HG03432 (cell line): ENCODE data around the gene SEC16A.

Source experiments
- ATAC-seq: cut with Tn5 transposase; IDR thresholded peaks from one replicate; pipeline ENCODE4 v1.9.1; 2021; ENCODE audit warnings: mild to moderate bottlenecking, moderate library complexity; ENCODE audit not compliant: unreplicated experiment

SEC16A gene

GRCh38 chr9:136482793-136483588, at the start of gene SEC16A:
Gene SEC16A, minus strand, starts transcription at chr9:136483040. Its CDS starts 5,425 bp downstream, at chr9:136477615.
- ATAC-seq, result peak; percentile 64

GRCh38 chr9:136531904-136532798, 49.3 kb upstream of the SEC16A start:
- ATAC-seq, result no peak

- no peak for ATAC-seq
These were observed 48.5 kb upstream of the SEC16A start for GRCh38 chr9:136531186-136531903.

GRCh38 chr9:136530461-136531089, 47.7 kb upstream of the SEC16A start:
- ATAC-seq, result no peak

GRCh38 chr9:136529516-136530460, 46.9 kb upstream of the SEC16A start:
- no peak for ATAC-seq

GRCh38 chr9:136528716-136529341, 46.0 kb upstream of the SEC16A start:
- no peak for ATAC-seq

- no peak for ATAC-seq
These were observed 45.2 kb upstream of the SEC16A start for GRCh38 chr9:136527721-136528710.

- no peak for ATAC-seq
These were observed 44.3 kb upstream of the SEC16A start for GRCh38 chr9:136527131-136527530.

- no peak for ATAC-seq
These were observed 43.8 kb upstream of the SEC16A start for GRCh38 chr9:136526625-136527066.

GRCh38 chr9:136525841-136526499, 43.1 kb upstream of the SEC16A start:
- no peak for ATAC-seq

- ATAC-seq, result no peak
These were observed 42.4 kb upstream of the SEC16A start for GRCh38 chr9:136525207-136525606.

GRCh38 chr9:136522314-136523237, 39.7 kb upstream of the SEC16A start:
- ATAC-seq, result no peak

GRCh38 chr9:136521537-136521936, 38.7 kb upstream of the SEC16A start:
- no peak for ATAC-seq

GRCh38 chr9:136520053-136520540, 37.3 kb upstream of the SEC16A start:
- ATAC-seq, result no peak

- no peak for ATAC-seq
These were observed 36.6 kb upstream of the SEC16A start for GRCh38 chr9:136519263-136520052.
